PC-3 (cell line): ENCODE results near the gene OXT. TPM values are rescaled to one million over a fixed set of nuclear protein-coding genes. Genes with fewer than 3 reads are reported as not detected.

Experiments used
- ATAC-seq: fragments of 200-7000 bp; cut with Tn5 transposase; 2 replicates; pipeline ENCODE4 v1.9.1; 2020; ENCODE audit warnings: mild to moderate bottlenecking, moderate library complexity
- BruUV-seq: library from RNA; stranded (reverse); fragments of 400-500 nt; replicated peaks from 2 replicates; lab custom pipeline; 2021; lab: Mats Ljungman, UMichigan
- CTCF ChIA-PET: fragments of 300-600 bp; sonication (Branson Sonifier 250); formaldehyde crosslinking; loops from one replicate; lab custom pipeline; 2022; ENCODE audit warnings: antibody characterized with exemption; lab: Charles Lee
- POLR2A ChIA-PET: fragments of 300-600 bp; sonication (Branson Sonifier 250); formaldehyde crosslinking; loops from one replicate; lab custom pipeline; 2022; ENCODE audit warnings: antibody characterized with exemption; ENCODE audit not compliant: unreplicated experiment; lab: Charles Lee
- DNase-seq: peaks from one replicate; pipeline ENCODE4 v3.0.0-alpha.2; 2015
- H2AFZ ChIP-seq: fragments of 300-600 bp; sonication (generic); 2 replicates; pipeline ENCODE4 v1.6.0; 2016; ENCODE audit warnings: antibody characterized with exemption, low read length
- H3F3A ChIP-seq: fragments of 300-600 bp; sonication (generic); one replicate; pipeline ENCODE4 v1.6.0; 2017; ENCODE audit warnings: antibody characterized with exemption, low read length, control low read depth, mild to moderate bottlenecking; ENCODE audit not compliant: unreplicated experiment
- H3K27ac ChIP-seq: fragments of 300-600 bp; sonication (generic); 2 replicates; pipeline ENCODE4 v1.5.1; 2016; ENCODE audit warnings: mild to moderate bottlenecking, low read length
- H3K27me3 ChIP-seq: fragments of 300-600 bp; sonication (generic); 2 replicates; pipeline ENCODE4 v1.6.1; 2016; ENCODE audit warnings: low read length, mixed read lengths
- H3K36me3 ChIP-seq: fragments of 300-600 bp; sonication (generic); 2 replicates; pipeline ENCODE4 v1.6.1; 2016; ENCODE audit warnings: low read depth, mixed run types, low read length, mixed read lengths
- H3K4me1 ChIP-seq: fragments of 300-600 bp; sonication (generic); 2 replicates; pipeline ENCODE4 v1.5.1; 2016; ENCODE audit warnings: low read length; ENCODE audit not compliant: insufficient read depth
- H3K4me2 ChIP-seq: fragments of 300-600 bp; sonication (generic); 2 replicates; pipeline ENCODE4 v1.6.0; 2016; ENCODE audit warnings: low read length
- H3K4me3 ChIP-seq: fragments of 300-600 bp; sonication (generic); 2 replicates; pipeline ENCODE4 v1.5.1; 2016; ENCODE audit warnings: mild to moderate bottlenecking, low read length, mixed read lengths
- H3K79me2 ChIP-seq: fragments of 300-600 bp; sonication (generic); 2 replicates; pipeline ENCODE4 v1.6.1; 2017; ENCODE audit warnings: low read length, mixed read lengths
- H3K9ac ChIP-seq: fragments of 300-600 bp; sonication (generic); 2 replicates; pipeline ENCODE4 v1.6.0; 2016; ENCODE audit warnings: mild to moderate bottlenecking, low read length
- H3K9me2 ChIP-seq: fragments of 300-600 bp; sonication (generic); replicated peaks from 2 replicates; pipeline ENCODE4 v1.6.1; 2016; ENCODE audit warnings: mixed run types, low read length, mixed read lengths
- H3K9me3 ChIP-seq: fragments of 300-600 bp; sonication (generic); 2 replicates; pipeline ENCODE4 v1.6.1; 2016; ENCODE audit warnings: low read length, mixed read lengths
- H4K20me1 ChIP-seq: fragments of 300-600 bp; sonication (generic); 2 replicates; pipeline ENCODE4 v1.6.1; 2016; ENCODE audit warnings: low read length, mixed read lengths
- CTCF ChIP-seq: fragments of 300-600 bp; sonication (generic); conservative IDR thresholded peaks from 2 replicates; pipeline ENCODE4 v1.5.1; 2017; ENCODE audit warnings: antibody characterized with exemption, low read depth, mild to moderate bottlenecking, low read length
- EZH2 ChIP-seq: fragments of 300-600 bp; sonication (generic); IDR thresholded peaks from one replicate; pipeline ENCODE4 v1.6.1; 2017; ENCODE audit warnings: antibody characterized with exemption, mild to moderate bottlenecking, low read length; ENCODE audit not compliant: unreplicated experiment
- EZH2phosphoT487 ChIP-seq: fragments of 300-600 bp; sonication (generic); IDR thresholded peaks from 2 replicates; pipeline ENCODE4 v1.6.1; 2018; ENCODE audit warnings: mild to moderate bottlenecking, antibody characterized with exemption, low read length, borderline replicate concordance
- intact Hi-C: fragments of 100-400 bp; cut with micrococcal nuclease; formaldehyde crosslinking; loops from 2 replicates; pipeline ENCODE4 v1.9.0; 2023
- total RNA-seq: library from RNA; depleted of rRNA; stranded (reverse); fragments of >200 nt; gene quantifications from 2 replicates; pipeline ENCODE4 v1.2.3, GENCODE V29; 2014

OXT gene
- total RNA-seq, 1 experiment from 2014 or later = not detected

GRCh38 chr20:3042625-3043024 is 28.8 kb upstream of the OXT start:
- H3F3A ChIP-seq = no peaks in the 10 kb centered on the region
- POLR2A ChIA-PET = no interaction called here
- no peak for TF ChIP-seq CTCF
- no peak for TF ChIP-seq EZH2
- H3K27ac ChIP-seq = no peak overlapping the region
- no peaks in the 10 kb centered on the region for H3K27me3 ChIP-seq
- peaks cover 18% of the 10 kb centered on the region for H3K4me1 ChIP-seq
- peaks cover 6% of the 10 kb centered on the region for H4K20me1 ChIP-seq
- H3K9ac ChIP-seq = no peak overlapping the region
- H2AFZ ChIP-seq = no peak overlapping the region
- no peaks in the 10 kb centered on the region for H3K9me2 ChIP-seq
- no TSS peak for BruUV-seq
- H3K36me3 ChIP-seq = peaks cover 10% of the 10 kb centered on the region
- CTCF ChIA-PET = no interaction called here
- peaks cover 17% of the 10 kb centered on the region for H3K79me2 ChIP-seq
- no peak overlapping the region for H3K4me2 ChIP-seq
- no peaks in the 10 kb centered on the region for H3K9me3 ChIP-seq
- ATAC-seq (no peak), DNase-seq (no peak)
- H3K4me3 ChIP-seq = no peak overlapping the region
- intact Hi-C loops = no loop called here

GRCh38 chr20:3043322-3043721 is 28.1 kb upstream of the OXT start, which contains the start of gene GNRH2:
Gene GNRH2 (plus strand): TSS chr20:3043622. CDS start chr20:3044415, 793 bp downstream.
- no peaks in the 10 kb centered on the region for H3K9me3 ChIP-seq
- H3K79me2 ChIP-seq = peaks cover 22% of the 10 kb centered on the region
- no peak within 1 kb of the TSS for H3K4me3 ChIP-seq
- no peak for TF ChIP-seq EZH2
- no peak for TF ChIP-seq CTCF
- no peak for TF ChIP-seq EZH2phosphoT487
- no peak within 1 kb of the TSS for H3K27ac ChIP-seq
- ATAC-seq = no peak
- no peaks in the 10 kb centered on the region for H3F3A ChIP-seq
- DNase-seq = no peak
- no TSS peak for BruUV-seq
- H3K9ac ChIP-seq = no peak within 1 kb of the TSS
- peaks cover 14% of the 10 kb centered on the region for H3K36me3 ChIP-seq
- no peak within 1 kb of the TSS for H3K4me2 ChIP-seq
- H3K27me3 ChIP-seq = no peaks in the 10 kb centered on the region
- H2AFZ ChIP-seq = no peak within 1 kb of the TSS
- peaks cover 9% of the 10 kb centered on the region for H4K20me1 ChIP-seq
- no peaks in the 10 kb centered on the region for H3K9me2 ChIP-seq
- intact Hi-C loops = no loop called here
- H3K4me1 ChIP-seq = peaks cover 21% of the 10 kb centered on the region
- CTCF ChIA-PET = no interaction called here
- POLR2A ChIA-PET = no interaction called here

GRCh38 chr20:3044336-3044965 is 27.0 kb upstream of the OXT start:
- POLR2A ChIA-PET = no interaction called here
- intact Hi-C loops = no loop called here
- CTCF ChIA-PET = no interaction called here
- H3K36me3 ChIP-seq = peaks cover 20% of the 10 kb centered on the region
- H3F3A ChIP-seq = no peaks in the 10 kb centered on the region
- H3K27ac ChIP-seq = no peak overlapping the region
- no peaks in the 10 kb centered on the region for H3K9me2 ChIP-seq
- BruUV-seq = no TSS peak
- no peaks in the 10 kb centered on the region for H3K9me3 ChIP-seq
- H3K27me3 ChIP-seq = no peaks in the 10 kb centered on the region
- peaks cover 22% of the 10 kb centered on the region for H3K79me2 ChIP-seq
- no peak overlapping the region for H3K9ac ChIP-seq
- peak overlapping the region; percentile 87 for H3K4me2 ChIP-seq
- TF ChIP-seq EZH2 = no peak
- no peak for TF ChIP-seq CTCF
- no peak for TF ChIP-seq EZH2phosphoT487
- peaks cover 9% of the 10 kb centered on the region for H4K20me1 ChIP-seq
- no peak overlapping the region for H2AFZ ChIP-seq
- no peak for DNase-seq
- no peak overlapping the region for H3K4me3 ChIP-seq
- H3K4me1 ChIP-seq = peaks cover 21% of the 10 kb centered on the region
- ATAC-seq = no peak
